Osteoblast (primary cell): ENCODE results near the gene LRRC63. TPM values are rescaled to one million over a fixed set of nuclear protein-coding genes. Genes with fewer than 3 reads are reported as not detected.
A peak's percentile ranks its signal among the peaks of the same experiment; 100 is the strongest.

ENCODE experiments used
- DNase-seq: peaks from one replicate; pipeline ENCODE4 v3.0.0; 2011; ENCODE audit warnings: low spot score, mixed read lengths; ENCODE audit not compliant: insufficient read length; ENCODE audit errors: missing footprints
- H2AFZ ChIP-seq: 2 replicates; pipeline ENCODE4 v1.6.0; 2011; ENCODE audit warnings: mild to moderate bottlenecking, low read length
- H3K27ac ChIP-seq: 2 replicates; pipeline ENCODE4 v1.5.1; 2011; ENCODE audit warnings: mild to moderate bottlenecking, low read depth, low read length, moderate library complexity
- H3K27me3 ChIP-seq: 2 replicates; pipeline ENCODE4 v1.6.0; 2012; ENCODE audit warnings: mild to moderate bottlenecking, control low read depth, inconsistent platforms, low read length, moderate library complexity; ENCODE audit not compliant: insufficient read depth
- H3K36me3 ChIP-seq: 2 replicates; pipeline ENCODE4 v1.5.1; 2011; ENCODE audit warnings: mild to moderate bottlenecking, low read length, control low read depth, moderate library complexity; ENCODE audit not compliant: insufficient read depth
- H3K4me1 ChIP-seq: 2 replicates; pipeline ENCODE4 v1.5.1; 2011; ENCODE audit warnings: mild to moderate bottlenecking, low read length, control low read depth, moderate library complexity; ENCODE audit not compliant: insufficient read depth
- H3K4me2 ChIP-seq: 2 replicates; pipeline ENCODE4 v1.6.0; 2011; ENCODE audit warnings: mild to moderate bottlenecking, low read length; ENCODE audit not compliant: insufficient read depth
- H3K4me3 ChIP-seq: fragments of 200-600 bp; sonication (generic); 3 replicates; pipeline ENCODE4 v1.5.1; 2012; ENCODE audit warnings: mild to moderate bottlenecking, low read length, inconsistent platforms; ENCODE audit not compliant: insufficient read depth
- H3K79me2 ChIP-seq: 2 replicates; pipeline ENCODE4 v1.6.0; 2012; ENCODE audit warnings: mild to moderate bottlenecking, low read length, control low read depth, inconsistent platforms; ENCODE audit not compliant: insufficient read depth
- H3K9me3 ChIP-seq: 2 replicates; pipeline ENCODE4 v1.5.1; 2011; ENCODE audit warnings: low read depth, low read length, control low read depth
- H4K20me1 ChIP-seq: 2 replicates; pipeline ENCODE4 v1.6.0; 2012; ENCODE audit warnings: mild to moderate bottlenecking, low read length, control low read depth; ENCODE audit not compliant: insufficient read depth
- CTCF ChIP-seq: IDR thresholded peaks from 2 replicates; pipeline ENCODE4 v1.5.1; 2011; ENCODE audit warnings: mild to moderate bottlenecking, low read depth, low read length, moderate library complexity; ENCODE audit errors: extremely low read depth
- total RNA-seq: library from RNA; depleted of rRNA; stranded (reverse); fragments of >200 nt; gene quantifications from 2 replicates; pipeline ENCODE4 v1.2.3, GENCODE V29; 2012

Gene LRRC63
- total RNA-seq, 1 donor, result not detected

- no peak overlapping the region for H3K4me2 ChIP-seq
- H3K9me3 ChIP-seq, result no peaks in the 10 kb centered on the region
- no peaks in the 10 kb centered on the region for H4K20me1 ChIP-seq
- H3K27ac ChIP-seq, result no peak overlapping the region
- peak; percentile 14 for DNase-seq
- peaks cover 34% of the 10 kb centered on the region for H3K4me1 ChIP-seq
- TF ChIP-seq CTCF, result no peak
- no peak overlapping the region for H3K4me3 ChIP-seq
- no peak overlapping the region for H2AFZ ChIP-seq
- H3K27me3 ChIP-seq, result no peaks in the 10 kb centered on the region
- no peaks in the 10 kb centered on the region for H3K79me2 ChIP-seq
- H3K36me3 ChIP-seq, result no peaks in the 10 kb centered on the region
Measured at GRCh38 chr13:46293436-46293835, 81.7 kb downstream of the LRRC63 start.

- Histone ChIP-seq H3K4me2 (peak overlapping the region; percentile 70), H3K9me3 (no peaks in the 10 kb centered on the region), H3K4me3 (no peak overlapping the region), H4K20me1 (no peaks in the 10 kb centered on the region), H3K4me1 (peaks cover 34% of the 10 kb centered on the region), H3K79me2 (no peaks in the 10 kb centered on the region), H3K36me3 (no peaks in the 10 kb centered on the region), H3K27me3 (no peaks in the 10 kb centered on the region), H2AFZ (no peak overlapping the region), H3K27ac (peak overlapping the region; percentile 92)
- no peak for TF ChIP-seq CTCF
- peak; percentile 21 for DNase-seq
Measured at GRCh38 chr13:46295491-46296114, 83.9 kb downstream of the LRRC63 start.

- no peaks in the 10 kb centered on the region for H3K36me3 ChIP-seq
- H3K27me3 ChIP-seq, result no peaks in the 10 kb centered on the region
- no peaks in the 10 kb centered on the region for H3K9me3 ChIP-seq
- no peaks in the 10 kb centered on the region for H4K20me1 ChIP-seq
- H3K27ac ChIP-seq, result peak overlapping the region; percentile 92
- no peak for TF ChIP-seq CTCF
- DNase-seq, result peak; percentile 76
- no peaks in the 10 kb centered on the region for H3K79me2 ChIP-seq
- peak overlapping the region; percentile 24 for H3K4me3 ChIP-seq
- no peak overlapping the region for H2AFZ ChIP-seq
- peaks cover 34% of the 10 kb centered on the region for H3K4me1 ChIP-seq
- peak overlapping the region; percentile 70 for H3K4me2 ChIP-seq
Measured at GRCh38 chr13:46296115-46296822, 84.5 kb downstream of the LRRC63 start.

GRCh38 chr13:46296921-46297320 lies 85.2 kb downstream of the LRRC63 start:
- Histone ChIP-seq H2AFZ (no peak overlapping the region), H3K4me2 (peak overlapping the region; percentile 70), H3K4me3 (peak overlapping the region; percentile 38), H3K27me3 (no peaks in the 10 kb centered on the region), H3K27ac (peak overlapping the region; percentile 92), H3K79me2 (no peaks in the 10 kb centered on the region), H4K20me1 (no peaks in the 10 kb centered on the region), H3K9me3 (no peaks in the 10 kb centered on the region), H3K4me1 (peaks cover 34% of the 10 kb centered on the region), H3K36me3 (no peaks in the 10 kb centered on the region)
- TF ChIP-seq CTCF, result no peak
- peak; percentile 58 for DNase-seq
